ENCODE data around the gene ICE2.

The ICE2 gene

GRCh38 chr15:60496853-60497252, 17.9 kb upstream of the ICE2 start:
- in situ Hi-C loops (cut with MboI; ENCODE audit: low pct_unique_long_range_greater_than_20kb, low sequenced_read_pairs, unreplicated experiment): no loop called here
- no peak for DNase-seq (ENCODE audit: low spot score)
- no peak for TF ChIP-seq CTCF (IDR thresholded peaks at IDR 0.05; ENCODE audit: extremely low read depth, insufficient read depth, missing control alignments)

- DNase-seq (ENCODE audit: low spot score): no peak
- in situ Hi-C loops (cut with MboI; ENCODE audit: low pct_unique_long_range_greater_than_20kb, low sequenced_read_pairs, unreplicated experiment): no loop called here
- no peak for TF ChIP-seq CTCF (IDR thresholded peaks at IDR 0.05; ENCODE audit: extremely low read depth, insufficient read depth, missing control alignments)
These were observed 15.2 kb upstream of the ICE2 start for GRCh38 chr15:60494108-60494507.

- in situ Hi-C loops (cut with MboI; ENCODE audit: low pct_unique_long_range_greater_than_20kb, low sequenced_read_pairs, unreplicated experiment): no loop called here
- no peak for TF ChIP-seq CTCF (IDR thresholded peaks at IDR 0.05; ENCODE audit: extremely low read depth, insufficient read depth, missing control alignments)
- no peak for DNase-seq (ENCODE audit: low spot score)
These were observed 14.2 kb upstream of the ICE2 start for GRCh38 chr15:60493166-60493565.

GRCh38 chr15:60486742-60487141, 7.8 kb upstream of the ICE2 start:
- in situ Hi-C loops (cut with MboI; ENCODE audit: low pct_unique_long_range_greater_than_20kb, low sequenced_read_pairs, unreplicated experiment): no loop called here

GRCh38 chr15:60485365-60486055, 6.6 kb upstream of the ICE2 start:
- TF ChIP-seq CTCF (IDR thresholded peaks at IDR 0.05; ENCODE audit: extremely low read depth, insufficient read depth, missing control alignments): no peak
- in situ Hi-C loops (cut with MboI; ENCODE audit: low pct_unique_long_range_greater_than_20kb, low sequenced_read_pairs, unreplicated experiment): no loop called here
- no peak for DNase-seq (ENCODE audit: low spot score)

More at GRCh38 chr15:60486742-60487141, 7.8 kb upstream of the ICE2 start:
- no peak for DNase-seq (ENCODE audit: low spot score)
- TF ChIP-seq CTCF (IDR thresholded peaks at IDR 0.05; ENCODE audit: extremely low read depth, insufficient read depth, missing control alignments): no peak

GRCh38 chr15:60483042-60483441, 4.1 kb upstream of the ICE2 start:
- DNase-seq (ENCODE audit: low spot score): no peak
- in situ Hi-C loops (cut with MboI; ENCODE audit: low pct_unique_long_range_greater_than_20kb, low sequenced_read_pairs, unreplicated experiment): no loop called here
- no peak for TF ChIP-seq CTCF (IDR thresholded peaks at IDR 0.05; ENCODE audit: extremely low read depth, insufficient read depth, missing control alignments)

All from GM13977 (cell line).